NT2/D1 (cell line): ENCODE data around the gene GMDS.

ENCODE experiments used
- DNase-seq: peaks from one replicate; pipeline ENCODE4 v3.0.0-alpha.2; 2011; ENCODE audit warnings: low read depth, low spot score
- H3K27me3 ChIP-seq: 2 replicates; pipeline ENCODE4 v1.6.0; 2011; ENCODE audit warnings: mild to moderate bottlenecking; ENCODE audit not compliant: insufficient read length, insufficient read depth
- H3K36me3 ChIP-seq: 2 replicates; pipeline ENCODE4 v1.6.1; 2011; ENCODE audit warnings: mild to moderate bottlenecking, low read length, mixed read lengths; ENCODE audit not compliant: insufficient read depth, insufficient read length
- H3K4me1 ChIP-seq: 2 replicates; pipeline ENCODE4 v1.5.1; 2011; ENCODE audit not compliant: insufficient read depth, insufficient read length
- H3K4me3 ChIP-seq: 2 replicates; pipeline ENCODE4 v1.5.1; 2011; ENCODE audit warnings: low read depth; ENCODE audit not compliant: insufficient read length
- H3K9ac ChIP-seq: 2 replicates; pipeline ENCODE4 v1.6.0; 2011; ENCODE audit warnings: low read depth; ENCODE audit not compliant: insufficient read length
- H3K9me3 ChIP-seq: 2 replicates; pipeline ENCODE4 v1.5.1; 2011; ENCODE audit warnings: mild to moderate bottlenecking, low read length; ENCODE audit not compliant: insufficient read depth
- SUZ12 ChIP-seq: IDR thresholded peaks from 2 replicates; pipeline ENCODE4 v1.6.1; 2011; ENCODE audit not compliant: insufficient read length, insufficient read depth; ENCODE audit errors: extremely low read depth
- YY1 ChIP-seq: IDR thresholded peaks from 2 replicates; pipeline ENCODE4 v1.6.1; 2011; ENCODE audit not compliant: insufficient read length, insufficient read depth
- ZNF274 ChIP-seq: IDR thresholded peaks from 2 replicates; pipeline ENCODE4 v1.6.1; 2011; ENCODE audit warnings: mild to moderate bottlenecking, low read depth, low read length

GMDS gene

DNA sequence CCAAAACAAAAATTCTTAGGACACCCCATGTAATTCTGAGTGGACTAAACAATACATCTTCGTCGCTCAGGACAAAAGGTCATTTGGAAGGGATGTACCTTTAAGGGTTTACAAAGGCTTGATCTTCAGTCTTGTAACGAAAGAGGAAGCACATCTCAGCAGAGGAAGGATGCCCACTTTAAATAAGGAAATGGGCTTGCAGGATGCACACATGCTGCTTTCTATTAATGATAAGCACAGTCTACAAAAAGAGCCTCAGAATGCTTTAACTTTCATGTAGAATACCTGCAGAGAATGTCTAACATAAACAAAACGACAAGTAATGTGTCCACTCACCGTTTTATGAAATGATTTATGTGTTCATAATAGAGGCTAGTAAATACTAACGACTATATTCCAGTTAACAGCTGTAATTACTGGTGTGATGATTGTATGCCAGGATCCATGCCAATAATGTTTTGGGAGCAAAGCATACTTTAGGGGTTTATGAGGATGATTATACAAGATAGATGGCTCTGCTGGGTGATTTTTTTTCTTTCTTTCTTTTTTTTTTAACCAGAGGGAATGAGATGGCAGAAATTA is 216.9 kb downstream of the GMDS start:
- no peak for DNase-seq
- H3K36me3 ChIP-seq = no peaks in the 10 kb centered on the region
- H3K9ac ChIP-seq = no peak overlapping the region
- no peak overlapping the region for H3K4me3 ChIP-seq
- no peaks in the 10 kb centered on the region for H3K27me3 ChIP-seq
- no peaks in the 10 kb centered on the region for H3K4me1 ChIP-seq
- TF ChIP-seq ZNF274 = no peak
- TF ChIP-seq SUZ12 = no peak
- no peak for TF ChIP-seq YY1
- H3K9me3 ChIP-seq = no peaks in the 10 kb centered on the region

DNA sequence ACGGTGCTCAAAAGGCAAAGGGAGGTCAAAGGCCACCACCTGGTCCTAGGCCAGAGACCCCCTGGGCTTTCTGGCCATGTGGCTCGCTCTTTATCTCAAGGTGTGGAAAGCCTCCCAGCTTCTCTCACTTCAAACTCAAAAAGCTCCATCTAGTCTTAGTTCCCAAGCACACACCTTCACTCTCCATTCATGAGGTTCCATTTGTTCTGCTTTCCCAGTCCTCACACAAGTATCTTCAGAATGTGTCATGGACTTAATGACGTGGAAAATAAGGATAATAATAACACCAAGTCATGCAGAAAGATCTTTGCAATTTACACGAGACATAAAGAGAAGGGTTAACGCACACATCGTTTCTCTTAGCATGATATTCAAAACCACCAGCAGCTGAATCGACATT is 219.3 kb downstream of the GMDS start:
- Histone ChIP-seq H3K27me3 (no peaks in the 10 kb centered on the region), H3K4me3 (no peak overlapping the region), H3K9ac (no peak overlapping the region), H3K4me1 (no peaks in the 10 kb centered on the region), H3K36me3 (no peaks in the 10 kb centered on the region), H3K9me3 (no peaks in the 10 kb centered on the region)
- TF ChIP-seq SUZ12 = no peak
- TF ChIP-seq ZNF274 = no peak
- TF ChIP-seq YY1 = no peak
- DNase-seq = no peak

DNA sequence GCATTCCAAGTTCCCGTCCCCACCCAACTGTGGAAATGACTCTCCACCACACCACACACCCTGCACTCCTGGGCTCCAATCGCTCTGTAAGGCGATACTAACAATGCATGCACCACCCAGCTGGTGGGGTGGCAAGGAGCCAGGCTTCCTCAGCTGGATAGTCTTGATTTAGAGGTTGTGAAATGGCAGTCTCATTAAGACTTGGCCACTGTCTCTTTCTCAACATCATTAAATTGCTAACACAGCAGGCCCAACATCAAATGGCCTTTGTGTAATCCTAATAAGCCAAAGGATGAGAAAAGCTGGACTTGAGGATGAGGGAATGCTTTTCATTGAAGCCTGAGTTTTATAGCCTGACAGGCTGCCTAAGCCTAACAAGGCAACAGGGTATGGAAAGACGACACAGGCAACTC is 223.7 kb downstream of the GMDS start:
- no peak overlapping the region for H3K9ac ChIP-seq
- no peak for DNase-seq
- no peaks in the 10 kb centered on the region for H3K36me3 ChIP-seq
- H3K27me3 ChIP-seq = no peaks in the 10 kb centered on the region
- no peak for TF ChIP-seq YY1
- no peak for TF ChIP-seq ZNF274
- no peak for TF ChIP-seq SUZ12
- H3K4me3 ChIP-seq = no peak overlapping the region
- H3K9me3 ChIP-seq = no peaks in the 10 kb centered on the region
- H3K4me1 ChIP-seq = no peaks in the 10 kb centered on the region

DNA sequence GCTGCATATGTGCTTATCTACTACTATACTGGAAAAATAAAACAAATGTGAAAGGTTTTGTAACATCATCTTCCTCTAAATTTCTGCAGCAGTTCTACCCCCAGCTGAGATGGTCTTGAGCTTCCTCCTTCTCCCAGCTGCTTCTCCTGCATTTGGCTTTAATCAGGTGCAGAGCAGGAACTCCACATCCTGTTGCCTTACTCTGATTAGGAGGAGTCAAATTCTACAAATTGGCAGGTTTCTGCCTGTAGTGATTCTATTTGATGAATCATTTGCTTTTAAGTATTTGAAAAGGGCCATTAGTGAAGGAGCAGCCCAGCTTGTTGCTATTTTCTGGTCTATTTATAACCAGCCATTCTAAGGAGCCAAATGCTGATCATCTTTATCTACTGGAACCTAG is 224.5 kb downstream of the GMDS start:
- Histone ChIP-seq H3K9ac (no peak overlapping the region), H3K27me3 (no peaks in the 10 kb centered on the region), H3K9me3 (no peaks in the 10 kb centered on the region), H3K4me3 (no peak overlapping the region), H3K36me3 (no peaks in the 10 kb centered on the region), H3K4me1 (no peaks in the 10 kb centered on the region)
- TF ChIP-seq ZNF274 (no peak), YY1 (no peak), SUZ12 (no peak)
- no peak for DNase-seq

GRCh38 chr6:2019051-2019450 is 226.4 kb downstream of the GMDS start:
- no peaks in the 10 kb centered on the region for H3K27me3 ChIP-seq
- no peaks in the 10 kb centered on the region for H3K9me3 ChIP-seq
- TF ChIP-seq YY1 (no peak), SUZ12 (no peak), ZNF274 (no peak)

DNA sequence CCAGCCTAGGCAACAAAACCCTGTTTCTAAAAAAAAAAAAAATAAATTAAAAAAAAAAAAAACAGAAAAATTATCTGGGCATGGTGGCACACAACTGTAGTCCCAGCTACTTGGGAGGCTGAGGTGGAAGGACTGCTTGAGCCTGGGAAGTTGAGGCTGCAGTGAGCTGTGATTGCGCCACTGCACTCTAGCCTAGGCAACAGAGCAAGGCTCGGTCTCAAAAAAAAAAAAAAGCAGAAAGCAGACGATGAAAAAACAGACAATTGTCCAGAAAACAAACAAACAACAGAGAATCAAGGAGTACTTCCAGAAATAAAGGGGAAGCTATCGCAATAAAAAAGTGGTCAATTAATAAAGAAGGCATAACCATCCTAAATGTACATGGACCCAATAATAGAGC is 229.4 kb downstream of the GMDS start:
- Histone ChIP-seq H3K27me3 (no peaks in the 10 kb centered on the region), H3K4me3 (no peak overlapping the region), H3K9ac (no peak overlapping the region), H3K36me3 (no peaks in the 10 kb centered on the region), H3K4me1 (no peaks in the 10 kb centered on the region), H3K9me3 (no peaks in the 10 kb centered on the region)
- TF ChIP-seq ZNF274 (no peak), SUZ12 (no peak), YY1 (no peak)
- no peak for DNase-seq

More at GRCh38 chr6:2019051-2019450, 226.4 kb downstream of the GMDS start:
- Histone ChIP-seq H3K9ac (no peak overlapping the region), H3K4me1 (no peaks in the 10 kb centered on the region), H3K4me3 (no peak overlapping the region), H3K36me3 (no peaks in the 10 kb centered on the region)
- no peak for DNase-seq

DNA sequence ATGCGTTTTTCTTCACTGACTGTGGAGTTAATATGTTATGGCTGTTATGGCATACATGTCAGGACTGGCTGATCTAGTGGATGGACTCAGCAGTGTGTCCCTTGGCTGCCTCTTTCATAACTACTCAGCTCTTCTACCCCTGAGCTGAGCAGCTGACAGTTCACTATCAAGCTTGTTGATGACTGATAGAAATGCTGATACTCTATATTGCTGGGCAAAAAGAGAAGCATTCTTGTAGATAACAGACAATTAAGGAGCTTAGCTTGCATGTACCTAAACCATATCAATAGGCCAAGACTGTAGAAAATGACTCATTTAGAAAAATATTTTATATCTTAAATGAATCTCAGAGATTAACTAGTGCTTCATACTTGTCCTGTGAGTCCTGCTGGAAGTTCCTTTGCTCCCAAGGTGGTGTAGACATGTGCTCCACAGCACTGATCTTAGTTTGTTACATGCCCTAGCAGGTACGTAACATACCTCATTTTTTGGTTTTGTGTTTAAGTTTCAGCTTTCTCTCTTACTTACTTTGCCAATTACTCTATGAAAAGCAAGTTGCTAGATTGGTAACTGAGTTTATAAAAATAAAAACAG is 236.9 kb downstream of the GMDS start:
- H3K9me3 ChIP-seq = no peaks in the 10 kb centered on the region
- H3K27me3 ChIP-seq = no peaks in the 10 kb centered on the region
- H3K36me3 ChIP-seq = no peaks in the 10 kb centered on the region
- no peak for TF ChIP-seq SUZ12
- no peaks in the 10 kb centered on the region for H3K4me1 ChIP-seq
- DNase-seq = no peak
- no peak overlapping the region for H3K9ac ChIP-seq
- H3K4me3 ChIP-seq = no peak overlapping the region
